Vagina (tissue), 2 donors: ENCODE data around the gene HNRNPC. TPM values are rescaled to one million over a fixed set of nuclear protein-coding genes. Genes with fewer than 3 reads are reported as not detected.

Experiments
- DNase-seq, 2 donors: peaks; one replicate each; pipeline ENCODE4 v3.0.0-alpha.2; 2017; ENCODE audit errors: extremely low spot score in 2 of 2
- H3K27ac ChIP-seq: fragments of 200-600 bp; sonication (generic); one replicate; pipeline ENCODE4 v1.5.1; 2019
- H3K27me3 ChIP-seq: fragments of 200-600 bp; sonication (generic); one replicate; pipeline ENCODE4 v1.5.1; 2019
- H3K36me3 ChIP-seq, 2 donors: fragments of 200-600 bp; sonication (generic); one replicate each; pipeline ENCODE4 v1.5.1; 2017 to 2019
- H3K4me1 ChIP-seq: fragments of 200-600 bp; sonication (generic); one replicate; pipeline ENCODE4 v1.5.1; 2019
- H3K4me3 ChIP-seq, 2 donors: fragments of 200-600 bp; sonication (generic); 1 replicate in 1 of 2; 2 replicates in 1 of 2; pipeline ENCODE4 v1.5.1; 2016 to 2019
- H3K9me3 ChIP-seq: fragments of 200-600 bp; sonication (generic); one replicate; pipeline ENCODE4 v1.5.1; 2019
- POLR2A ChIP-seq, 2 donors: fragments of 450-650 bp; IDR thresholded peaks; one replicate each; pipeline ENCODE4 v1.6.1; 2017; ENCODE audit warnings: antibody characterized with exemption in 2 of 2, mild to moderate bottlenecking in 2 of 2, moderate library complexity in 2 of 2
- POLR2AphosphoS5 ChIP-seq, 2 donors: sonication (generic); formaldehyde crosslinking; IDR thresholded peaks; one replicate each; pipeline ENCODE4 v1.9.0; 2017; ENCODE audit warnings: antibody characterized with exemption in 2 of 2, mild to moderate bottlenecking in 2 of 2, low read depth in 1 of 2; ENCODE audit not compliant: insufficient read depth in 1 of 2
- intact Hi-C: fragments of 100-400 bp; cut with DNase I; formaldehyde crosslinking; loops from one replicate; pipeline ENCODE4 v1.15.1; 2023
- total RNA-seq: library from RNA; depleted of rRNA; stranded (reverse); fragments of >200 nt; gene quantifications from one replicate; pipeline ENCODE4 v1.2.3, GENCODE V29; 2016
- TF ChIP-seq, protein P1 (sequence below), 3 experiments: fragments of 450-650 bp in 2 of 3; fragments of 200-600 bp in 1 of 3; sonication (generic) in 1 of 3; IDR thresholded peaks; one replicate each; pipeline ENCODE4 v1.5.1; 2017 to 2019; ENCODE audit warnings: antibody characterized with exemption in 3 of 3, mild to moderate bottlenecking in 2 of 3, moderate library complexity in 2 of 3

HNRNPC gene
- total RNA-seq, 1 donor from 2014 or later, result 345 TPM

DNA sequence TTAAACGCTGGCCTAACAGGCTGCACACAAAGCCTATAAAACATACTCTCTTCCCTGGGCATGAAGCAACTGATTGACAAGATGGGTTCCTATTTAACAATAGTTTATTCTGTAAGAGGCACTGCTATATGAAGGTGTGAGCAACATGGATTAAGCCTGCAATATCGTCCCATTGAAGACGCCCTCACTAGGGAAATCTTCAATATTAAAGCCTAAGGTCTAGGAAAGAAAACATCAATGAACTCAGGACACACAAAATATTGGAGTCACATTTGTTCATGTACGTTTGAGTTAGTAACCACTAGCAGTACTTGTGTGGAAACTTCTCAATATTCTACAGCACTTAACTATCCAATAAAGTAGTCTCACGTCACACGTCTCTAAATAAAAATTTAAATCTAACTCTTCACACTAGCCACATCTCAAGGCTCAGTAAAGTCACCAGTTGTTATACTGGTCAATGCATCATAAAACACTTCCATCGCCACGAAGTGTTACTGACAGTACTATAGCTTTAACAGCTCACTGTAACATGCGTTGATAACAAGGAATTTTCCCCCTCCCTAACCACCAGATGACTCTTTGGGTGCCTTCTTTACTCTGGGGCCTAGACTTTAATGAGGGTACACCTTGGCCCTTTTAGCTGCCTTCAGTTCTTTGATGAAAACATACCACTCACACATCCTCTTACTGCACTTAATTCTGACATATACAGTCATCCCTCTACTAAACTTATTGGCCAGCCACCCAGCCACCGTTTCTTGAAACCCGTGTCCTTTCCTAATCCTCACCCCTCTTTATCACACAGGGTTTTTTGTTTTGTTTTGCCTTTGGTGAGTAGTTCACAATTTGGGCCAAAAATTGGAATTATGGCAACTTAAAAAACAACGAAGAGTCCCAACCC is 63.3 kb downstream of the HNRNPC start:
- Histone ChIP-seq H3K27ac (no peak overlapping the region), H3K4me3 (no peak overlapping the region), H3K9me3 (no peaks in the 10 kb centered on the region), H3K27me3 (no peaks in the 10 kb centered on the region), H3K36me3 (peaks cover 0 to 38% of the 10 kb centered on the region in 2 donors), H3K4me1 (no peaks in the 10 kb centered on the region)
- intact Hi-C loops, result no loop called here
- no peak for DNase-seq
- no peak for TF ChIP-seq POLR2AphosphoS5 (IDR thresholded peaks at IDR 0.05; ENCODE audit: insufficient read depth in 1 of 2, low read depth in 1 of 2)
- TF ChIP-seq POLR2A (IDR thresholded peaks at IDR 0.05), result no peak
- TF ChIP-seq, protein P1, sequence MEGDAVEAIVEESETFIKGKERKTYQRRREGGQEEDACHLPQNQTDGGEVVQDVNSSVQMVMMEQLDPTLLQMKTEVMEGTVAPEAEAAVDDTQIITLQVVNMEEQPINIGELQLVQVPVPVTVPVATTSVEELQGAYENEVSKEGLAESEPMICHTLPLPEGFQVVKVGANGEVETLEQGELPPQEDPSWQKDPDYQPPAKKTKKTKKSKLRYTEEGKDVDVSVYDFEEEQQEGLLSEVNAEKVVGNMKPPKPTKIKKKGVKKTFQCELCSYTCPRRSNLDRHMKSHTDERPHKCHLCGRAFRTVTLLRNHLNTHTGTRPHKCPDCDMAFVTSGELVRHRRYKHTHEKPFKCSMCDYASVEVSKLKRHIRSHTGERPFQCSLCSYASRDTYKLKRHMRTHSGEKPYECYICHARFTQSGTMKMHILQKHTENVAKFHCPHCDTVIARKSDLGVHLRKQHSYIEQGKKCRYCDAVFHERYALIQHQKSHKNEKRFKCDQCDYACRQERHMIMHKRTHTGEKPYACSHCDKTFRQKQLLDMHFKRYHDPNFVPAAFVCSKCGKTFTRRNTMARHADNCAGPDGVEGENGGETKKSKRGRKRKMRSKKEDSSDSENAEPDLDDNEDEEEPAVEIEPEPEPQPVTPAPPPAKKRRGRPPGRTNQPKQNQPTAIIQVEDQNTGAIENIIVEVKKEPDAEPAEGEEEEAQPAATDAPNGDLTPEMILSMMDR (IDR thresholded peaks at IDR 0.05), result no peak

DNA sequence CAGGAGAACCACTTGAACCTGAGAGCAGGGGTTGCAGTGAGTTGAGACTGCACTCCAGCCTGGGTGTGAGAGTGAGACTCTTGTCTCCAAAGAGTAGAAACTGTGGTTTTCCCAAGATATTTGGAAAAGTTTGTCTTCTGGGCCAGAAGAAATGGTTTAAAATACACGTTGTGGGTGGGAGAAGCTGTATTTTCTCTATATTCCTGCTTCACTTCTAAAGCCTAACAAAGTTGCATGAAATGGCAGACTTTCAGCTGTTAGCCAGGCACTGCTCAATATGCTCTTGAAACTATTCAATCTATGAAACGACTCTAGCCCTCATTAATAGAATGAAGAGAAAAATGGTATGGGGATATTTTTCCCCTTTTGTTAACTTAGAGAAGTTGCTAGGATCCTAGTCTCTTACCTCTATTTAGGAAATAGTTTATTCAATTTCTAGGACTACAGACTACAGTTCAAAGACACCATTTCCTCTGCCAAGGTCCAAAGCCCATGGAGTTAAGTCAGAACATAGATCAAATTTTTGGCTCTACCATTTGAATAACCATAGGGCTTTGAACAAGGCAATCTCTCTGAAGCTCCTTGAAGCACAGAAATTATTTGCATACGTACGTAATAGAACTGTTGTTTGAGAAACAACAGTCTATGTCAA is 64.1 kb downstream of the HNRNPC start:
- no peaks in the 10 kb centered on the region for H3K27me3 ChIP-seq

DNA sequence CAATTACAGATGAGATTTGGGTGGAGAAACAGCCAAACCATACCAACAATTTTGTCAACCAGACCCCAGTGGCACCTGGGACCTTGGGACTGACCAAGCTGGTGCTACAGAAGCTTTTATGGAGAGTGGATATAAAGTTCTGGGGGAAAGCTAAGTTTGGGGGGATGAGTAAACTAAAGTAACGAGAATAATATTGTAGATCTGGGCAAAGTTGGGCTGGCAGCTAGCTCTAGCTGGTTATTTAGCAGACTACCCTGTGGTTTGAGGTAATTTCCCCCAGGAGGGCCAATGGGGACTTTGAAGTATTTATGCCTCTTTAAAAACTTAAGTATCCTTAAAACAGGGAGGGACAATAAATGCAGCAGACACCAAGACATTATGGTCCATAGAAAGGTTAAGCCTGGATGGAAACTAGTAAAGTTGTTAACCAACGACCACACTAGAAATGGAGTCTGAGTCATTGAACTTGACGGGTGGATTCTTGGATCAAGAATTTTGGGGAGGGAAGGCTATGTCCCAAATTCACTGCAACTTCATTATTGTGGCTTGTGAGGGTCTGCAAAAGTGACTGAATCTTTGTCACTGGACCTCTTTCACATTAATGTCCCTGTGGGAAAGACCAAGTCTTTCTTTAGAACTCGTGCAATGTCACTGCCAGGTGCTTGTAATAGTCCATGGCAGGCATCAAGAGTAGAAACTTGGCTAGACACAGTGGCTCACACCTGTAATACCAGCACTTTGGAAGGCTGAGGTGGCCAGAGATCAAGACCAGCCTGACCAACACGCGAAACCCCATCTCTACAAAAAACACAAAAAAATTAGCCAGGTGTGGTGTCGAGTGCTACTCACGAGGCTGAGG is 64.8 kb downstream of the HNRNPC start:
- H3K27me3 ChIP-seq, result no peaks in the 10 kb centered on the region
- no peak overlapping the region for H3K4me3 ChIP-seq
- DNase-seq, result no peak
- no peaks in the 10 kb centered on the region for H3K4me1 ChIP-seq
- peaks cover 0 to 29% of the 10 kb centered on the region in 2 donors for H3K36me3 ChIP-seq
- intact Hi-C loops, result no loop called here
- no peak overlapping the region for H3K27ac ChIP-seq
- TF ChIP-seq POLR2AphosphoS5 (IDR thresholded peaks at IDR 0.05; ENCODE audit: insufficient read depth in 1 of 2, low read depth in 1 of 2) (no peak), POLR2A (IDR thresholded peaks at IDR 0.05) (no peak)
- no peaks in the 10 kb centered on the region for H3K9me3 ChIP-seq

More for the DNA sequence above, 64.1 kb downstream of the HNRNPC start:
- peaks cover 0 to 36% of the 10 kb centered on the region in 2 donors for H3K36me3 ChIP-seq
- intact Hi-C loops, result no loop called here
- no peak for DNase-seq
- no peak overlapping the region for H3K4me3 ChIP-seq
- H3K27ac ChIP-seq, result no peak overlapping the region
- H3K9me3 ChIP-seq, result no peaks in the 10 kb centered on the region
- no peaks in the 10 kb centered on the region for H3K4me1 ChIP-seq
- no peak for TF ChIP-seq POLR2A (IDR thresholded peaks at IDR 0.05)
- TF ChIP-seq POLR2AphosphoS5 (IDR thresholded peaks at IDR 0.05; ENCODE audit: insufficient read depth in 1 of 2, low read depth in 1 of 2), result no peak
- TF ChIP-seq, protein P1 (IDR thresholded peaks at IDR 0.05), result no peak

DNA sequence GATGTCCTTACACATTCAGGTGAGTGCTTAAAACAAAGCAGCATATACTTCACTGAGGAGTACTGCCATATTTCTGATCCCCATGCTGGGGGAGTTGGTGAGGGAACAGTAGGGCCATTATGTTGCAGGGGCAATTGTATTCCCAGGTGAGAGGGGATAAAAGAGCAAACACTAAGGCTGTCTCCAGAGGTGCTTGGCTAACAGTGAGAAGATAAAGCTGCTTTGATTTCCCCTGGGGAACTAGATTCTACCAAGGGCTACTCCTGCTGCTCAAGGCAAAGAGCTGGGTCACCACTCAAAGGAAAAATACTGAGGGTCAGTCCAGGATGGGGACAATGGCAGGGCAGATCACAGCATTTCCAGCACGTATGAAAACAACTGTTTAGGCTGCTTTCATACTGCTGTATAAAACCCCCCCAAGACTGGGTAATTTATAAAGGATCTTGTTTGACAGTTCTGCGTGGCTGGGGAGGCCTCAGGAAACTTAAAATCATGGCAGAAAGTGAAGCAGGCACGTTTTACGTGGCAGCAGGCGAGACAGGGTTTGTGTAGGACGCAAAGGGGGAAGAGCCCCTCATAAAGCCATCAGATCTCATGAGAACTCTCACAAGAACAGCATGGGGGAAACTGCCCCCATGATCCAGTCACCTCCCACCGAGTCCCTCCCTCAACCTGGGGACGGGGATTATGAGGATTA is 65.6 kb downstream of the HNRNPC start:
- DNase-seq, result no peak
- no peaks in the 10 kb centered on the region for H3K9me3 ChIP-seq
- peaks cover 0 to 21% of the 10 kb centered on the region in 2 donors for H3K36me3 ChIP-seq
- no peak overlapping the region for H3K27ac ChIP-seq
- H3K4me1 ChIP-seq, result no peaks in the 10 kb centered on the region
- TF ChIP-seq POLR2A (IDR thresholded peaks at IDR 0.05), result no peak
- no peak for TF ChIP-seq POLR2AphosphoS5 (IDR thresholded peaks at IDR 0.05; ENCODE audit: insufficient read depth in 1 of 2, low read depth in 1 of 2)
- TF ChIP-seq, protein P1 (IDR thresholded peaks at IDR 0.05), result no peak
- H3K4me3 ChIP-seq, result no peak overlapping the region
- H3K27me3 ChIP-seq, result no peaks in the 10 kb centered on the region
- intact Hi-C loops, result no loop called here
